ENCODE results near the gene NCEH1. TPM values are rescaled to one million over a fixed set of nuclear protein-coding genes. Genes with fewer than 3 reads are reported as not detected.

Gene NCEH1
- total RNA-seq, 2 donors from 2014 or later = 6.9 to 10.1 TPM

DNA sequence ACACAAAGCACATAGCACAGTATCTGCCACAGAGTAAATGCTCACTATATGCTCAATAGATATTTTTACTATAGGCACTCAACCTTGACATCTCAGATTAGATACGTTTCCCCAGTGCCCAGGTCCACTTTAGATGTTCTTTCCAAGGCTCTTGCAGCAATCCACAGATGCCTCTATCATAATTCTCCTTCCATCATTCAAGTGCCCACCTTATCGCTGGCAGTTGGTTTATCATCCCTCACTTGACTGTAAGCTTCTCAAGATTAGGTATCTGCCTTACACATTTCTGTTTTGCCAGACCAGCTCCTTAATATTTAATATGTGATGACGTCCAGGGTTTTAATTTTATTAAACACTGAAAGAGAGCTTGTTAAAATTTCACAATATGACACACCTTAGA lies 8.6 kb downstream of the NCEH1 start:
- H3K27me3 ChIP-seq = no peaks in the 10 kb centered on the region
- no peaks in the 10 kb centered on the region for H3K36me3 ChIP-seq (replicated peaks in 1 of 2; ENCODE audit: insufficient read depth in 1 of 2, low read depth in 2 of 2)
- no peak for DNase-seq
- H3K9me3 ChIP-seq = no peaks in the 10 kb centered on the region
- 70 to 71% methylated on average over 3 of the region's 3 CpGs for WGBS, 2 donors
- no peak for TF ChIP-seq POLR2A (IDR thresholded peaks at IDR 0.05)
- TF ChIP-seq, protein P1, sequence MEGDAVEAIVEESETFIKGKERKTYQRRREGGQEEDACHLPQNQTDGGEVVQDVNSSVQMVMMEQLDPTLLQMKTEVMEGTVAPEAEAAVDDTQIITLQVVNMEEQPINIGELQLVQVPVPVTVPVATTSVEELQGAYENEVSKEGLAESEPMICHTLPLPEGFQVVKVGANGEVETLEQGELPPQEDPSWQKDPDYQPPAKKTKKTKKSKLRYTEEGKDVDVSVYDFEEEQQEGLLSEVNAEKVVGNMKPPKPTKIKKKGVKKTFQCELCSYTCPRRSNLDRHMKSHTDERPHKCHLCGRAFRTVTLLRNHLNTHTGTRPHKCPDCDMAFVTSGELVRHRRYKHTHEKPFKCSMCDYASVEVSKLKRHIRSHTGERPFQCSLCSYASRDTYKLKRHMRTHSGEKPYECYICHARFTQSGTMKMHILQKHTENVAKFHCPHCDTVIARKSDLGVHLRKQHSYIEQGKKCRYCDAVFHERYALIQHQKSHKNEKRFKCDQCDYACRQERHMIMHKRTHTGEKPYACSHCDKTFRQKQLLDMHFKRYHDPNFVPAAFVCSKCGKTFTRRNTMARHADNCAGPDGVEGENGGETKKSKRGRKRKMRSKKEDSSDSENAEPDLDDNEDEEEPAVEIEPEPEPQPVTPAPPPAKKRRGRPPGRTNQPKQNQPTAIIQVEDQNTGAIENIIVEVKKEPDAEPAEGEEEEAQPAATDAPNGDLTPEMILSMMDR (IDR thresholded peaks at IDR 0.05) = no peak
- peaks cover 14% of the 10 kb centered on the region for H3K4me1 ChIP-seq
- H3K27ac ChIP-seq = peak overlapping the region in 1 of 4 donors; percentile 14
- ATAC-seq = no peak
- intact Hi-C loops (cut with DNase I) = no loop called here
- no peak overlapping the region for H3K4me3 ChIP-seq

DNA sequence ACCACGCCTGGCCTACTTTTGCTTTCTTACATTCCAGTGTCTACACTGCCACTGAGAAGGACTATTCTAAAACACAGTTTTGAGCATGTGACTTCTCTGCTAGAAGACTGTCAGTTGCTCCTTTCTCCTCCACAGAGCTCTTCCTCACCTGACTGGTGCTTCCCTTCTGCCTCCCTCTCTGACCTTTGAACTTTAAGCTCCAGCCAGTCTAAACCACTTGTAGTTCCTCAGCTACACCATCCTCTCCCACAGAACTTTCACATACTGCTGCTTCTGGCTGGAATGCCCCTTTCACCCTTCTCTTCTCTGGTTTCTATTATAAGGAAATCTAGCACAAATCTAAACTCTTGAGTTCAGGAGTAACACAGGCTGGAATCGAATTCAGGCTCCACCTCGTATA lies 9.1 kb downstream of the NCEH1 start:
- no peak for DNase-seq
- Histone ChIP-seq H3K27me3 (no peaks in the 10 kb centered on the region), H3K36me3 (replicated peaks in 1 of 2; ENCODE audit: insufficient read depth in 1 of 2, low read depth in 2 of 2) (no peaks in the 10 kb centered on the region), H3K4me1 (peaks cover 19% of the 10 kb centered on the region), H3K27ac (peak overlapping the region in 1 of 4 donors; percentile 14), H3K9me3 (no peaks in the 10 kb centered on the region), H3K4me3 (no peak overlapping the region)
- TF ChIP-seq, protein P1 (IDR thresholded peaks at IDR 0.05) = no peak
- TF ChIP-seq POLR2A (IDR thresholded peaks at IDR 0.05) = no peak
- intact Hi-C loops (cut with DNase I) = no loop called here
- 90 to 99% methylated on average over 3 of the region's 3 CpGs for WGBS, 2 donors
- no peak for ATAC-seq

GRCh38 chr3:172700936-172701455 lies 9.9 kb downstream of the NCEH1 start:
- no peak overlapping the region for H3K27ac ChIP-seq
- H3K36me3 ChIP-seq (replicated peaks in 1 of 2; ENCODE audit: insufficient read depth in 1 of 2, low read depth in 2 of 2) = no peaks in the 10 kb centered on the region
- H3K4me3 ChIP-seq = no peak overlapping the region
- TF ChIP-seq, protein P1 (IDR thresholded peaks at IDR 0.05) = no peak
- TF ChIP-seq POLR2A (IDR thresholded peaks at IDR 0.05) = no peak
- DNase-seq = no peak
- no peaks in the 10 kb centered on the region for H3K27me3 ChIP-seq
- peaks cover 25% of the 10 kb centered on the region for H3K4me1 ChIP-seq
- no peaks in the 10 kb centered on the region for H3K9me3 ChIP-seq
- ATAC-seq = no peak
- intact Hi-C loops (cut with DNase I) = no loop called here
- WGBS, 2 donors = 100% methylated on average over 1 of the region's 1 CpG

GRCh38 chr3:172700256-172700655 lies 10.6 kb downstream of the NCEH1 start:
- no peak for TF ChIP-seq POLR2A (IDR thresholded peaks at IDR 0.05)
- TF ChIP-seq, protein P1 (IDR thresholded peaks at IDR 0.05) = no peak
- WGBS, 2 donors = 72 to 81% methylated on average over 1 of the region's 1 CpG

DNA sequence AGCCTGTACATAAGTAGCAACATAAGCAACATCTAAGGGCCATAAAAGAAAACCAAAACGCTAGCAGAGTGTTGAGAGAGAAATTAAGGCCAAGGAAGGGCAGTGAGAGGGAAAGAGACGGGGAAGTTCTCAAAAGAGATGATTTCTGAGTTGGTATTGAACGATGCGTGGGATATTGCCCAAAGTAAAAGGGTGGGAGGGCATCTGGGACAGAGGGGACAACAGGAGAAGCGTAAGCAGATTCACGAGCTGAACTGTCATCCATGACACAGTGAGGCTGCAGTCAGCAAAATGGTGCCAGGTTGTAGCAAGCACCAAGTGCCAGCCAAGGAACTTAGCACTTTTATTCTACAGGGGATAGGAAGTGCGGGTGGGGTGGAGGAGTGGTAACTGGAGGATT lies 11.8 kb downstream of the NCEH1 start:
- no peaks in the 10 kb centered on the region for H3K36me3 ChIP-seq (replicated peaks in 1 of 2; ENCODE audit: insufficient read depth in 1 of 2, low read depth in 2 of 2)
- H3K27me3 ChIP-seq = no peaks in the 10 kb centered on the region
- ATAC-seq = no peak
- no peak for DNase-seq
- intact Hi-C loops (cut with DNase I) = no loop called here
- H3K4me3 ChIP-seq = no peak overlapping the region
- peak overlapping the region in 3 of 4 donors; percentile 61 to 82 (median 62) for H3K27ac ChIP-seq
- no peak for TF ChIP-seq POLR2A (IDR thresholded peaks at IDR 0.05)
- TF ChIP-seq, protein P1 (IDR thresholded peaks at IDR 0.05) = no peak
- H3K4me1 ChIP-seq = peaks cover 36% of the 10 kb centered on the region
- WGBS, 2 donors = 81 to 92% methylated on average over 7 of the region's 7 CpGs
- H3K9me3 ChIP-seq = no peaks in the 10 kb centered on the region

More at GRCh38 chr3:172700256-172700655, 10.6 kb downstream of the NCEH1 start:
- Histone ChIP-seq H3K4me3 (no peak overlapping the region), H3K4me1 (peaks cover 32% of the 10 kb centered on the region), H3K27ac (peak overlapping the region in 2 of 4 donors; percentile 24 to 62), H3K9me3 (no peaks in the 10 kb centered on the region), H3K27me3 (no peaks in the 10 kb centered on the region), H3K36me3 (replicated peaks in 1 of 2; ENCODE audit: insufficient read depth in 1 of 2, low read depth in 2 of 2) (no peaks in the 10 kb centered on the region)
- ATAC-seq = no peak
- DNase-seq = no peak
- intact Hi-C loops (cut with DNase I) = no loop called here
